GM19025 (cell line): ENCODE measurements around the gene GSKIP.

ENCODE experiments used
- ATAC-seq: cut with Tn5 transposase; IDR thresholded peaks from one replicate; pipeline ENCODE4 v1.9.1; 2021; ENCODE audit warnings: mild to moderate bottlenecking, low read depth, moderate library complexity; ENCODE audit not compliant: unreplicated experiment

GSKIP gene

GRCh38 chr14:96413526-96413925 is 50.2 kb downstream of the GSKIP start:
- no peak for ATAC-seq

DNA sequence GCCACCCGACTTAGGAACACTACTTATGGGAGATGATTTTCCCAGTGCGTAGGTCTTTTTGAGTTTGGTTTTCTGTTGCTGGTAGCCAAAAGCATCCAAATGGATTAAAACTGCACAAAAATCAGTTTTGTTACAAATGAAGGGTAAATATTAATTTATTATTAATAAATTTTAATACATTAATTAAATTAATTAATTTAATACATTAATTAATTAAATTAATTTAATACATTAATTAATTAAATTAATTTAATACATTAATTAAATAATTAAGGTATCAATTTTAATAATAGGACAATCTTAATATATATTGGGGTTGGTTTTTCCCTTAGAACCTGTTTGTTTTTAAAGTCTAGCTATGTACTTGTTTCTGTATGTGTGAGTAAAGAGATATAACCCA is 52.2 kb downstream of the GSKIP start:
- ATAC-seq = no peak

- ATAC-seq = no peak
Observed at GRCh38 chr14:96416292-96416691, 53.0 kb downstream of the GSKIP start.

DNA sequence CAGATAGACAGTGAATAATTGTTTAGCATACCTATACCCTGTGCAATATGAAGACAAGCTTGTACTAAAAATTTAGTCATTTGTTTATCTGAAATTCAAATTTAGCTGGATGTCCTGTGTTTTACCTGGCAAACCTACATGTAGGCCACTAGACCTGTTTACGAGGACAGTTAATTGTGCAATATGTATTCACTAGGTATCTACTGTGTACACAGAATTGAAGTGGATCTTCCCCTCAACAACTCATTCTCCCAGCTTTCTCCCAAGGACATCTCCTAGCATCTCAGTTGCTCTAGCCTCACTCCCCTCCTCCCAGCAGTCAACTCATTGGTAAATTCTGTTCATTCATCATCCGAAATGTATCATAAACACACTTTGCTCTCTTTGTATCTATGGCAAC is 53.9 kb downstream of the GSKIP start:
- ATAC-seq = no peak

GRCh38 chr14:96418075-96418474 is 54.7 kb downstream of the GSKIP start:
- ATAC-seq = no peak

- no peak for ATAC-seq
Observed at GRCh38 chr14:96421236-96421635, 57.9 kb downstream of the GSKIP start.

GRCh38 chr14:96422992-96423391 is 59.7 kb downstream of the GSKIP start:
- no peak for ATAC-seq

DNA sequence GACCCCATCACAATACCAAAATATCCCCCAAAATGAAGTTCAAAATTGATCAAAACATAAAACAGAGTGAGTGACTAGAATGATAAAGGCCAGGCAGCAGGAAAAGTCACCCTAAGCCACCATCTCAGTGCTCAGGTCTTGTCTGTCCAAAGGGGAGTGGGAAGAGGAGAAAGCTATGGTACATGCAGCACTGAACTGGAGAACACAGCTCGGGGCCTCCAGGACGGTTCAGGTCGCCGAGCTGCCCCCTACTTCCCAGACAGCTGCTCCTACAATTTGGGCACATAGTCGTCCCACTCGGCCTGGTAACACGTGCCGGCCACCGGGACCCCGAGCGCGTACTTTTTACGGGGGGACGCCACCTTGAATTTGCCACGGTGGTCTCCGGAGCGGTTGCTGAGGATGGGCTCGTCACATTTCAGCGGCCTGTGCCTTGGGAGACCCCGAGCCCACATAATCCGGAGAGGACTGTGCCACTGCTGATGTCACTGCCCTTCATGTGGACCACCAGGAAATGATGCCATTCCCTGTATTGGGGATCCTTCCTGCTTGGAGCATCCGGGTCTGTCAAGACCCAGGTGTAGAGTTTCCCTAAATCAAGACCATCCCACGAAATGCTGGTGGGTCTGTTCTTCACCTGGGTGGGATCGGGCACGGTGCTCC is 60.3 kb downstream of the GSKIP start:
- ATAC-seq = no peak

- ATAC-seq = peak; percentile 69
Observed at GRCh38 chr14:96424109-96424989, 61.0 kb downstream of the GSKIP start.

DNA sequence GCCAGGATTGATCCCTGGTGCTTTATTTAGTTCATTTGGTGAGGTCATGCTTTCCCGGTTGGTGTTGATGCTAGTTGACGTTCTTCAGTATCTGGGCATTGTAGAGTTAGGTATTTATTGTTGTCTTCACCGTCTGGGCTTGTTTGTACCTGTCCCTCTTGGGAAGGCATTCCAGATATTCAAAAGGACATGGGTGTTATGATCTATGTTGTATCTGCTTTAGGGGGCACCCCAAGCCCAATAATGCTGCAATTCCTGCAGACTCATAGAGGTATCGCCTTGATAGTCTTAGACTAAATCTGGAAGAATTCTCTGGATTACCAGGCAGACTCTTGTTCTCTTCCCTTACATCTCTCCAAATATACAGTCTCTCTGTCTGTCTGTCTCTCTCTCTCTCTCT is 70.7 kb downstream of the GSKIP start:
- no peak for ATAC-seq
